Stimulated activated CD4-positive, alpha-beta T cell treated with anti-CD3 and anti-CD28 coated beads, Interleukin-4, amount 100 ng/mL, for 1 hour (primary cell): Measurements from ENCODE around the gene EFCAB13.

Source experiments
- DNase-seq: peaks from one replicate; pipeline ENCODE4 v3.0.0-alpha.2; 2020

EFCAB13 gene

DNA sequence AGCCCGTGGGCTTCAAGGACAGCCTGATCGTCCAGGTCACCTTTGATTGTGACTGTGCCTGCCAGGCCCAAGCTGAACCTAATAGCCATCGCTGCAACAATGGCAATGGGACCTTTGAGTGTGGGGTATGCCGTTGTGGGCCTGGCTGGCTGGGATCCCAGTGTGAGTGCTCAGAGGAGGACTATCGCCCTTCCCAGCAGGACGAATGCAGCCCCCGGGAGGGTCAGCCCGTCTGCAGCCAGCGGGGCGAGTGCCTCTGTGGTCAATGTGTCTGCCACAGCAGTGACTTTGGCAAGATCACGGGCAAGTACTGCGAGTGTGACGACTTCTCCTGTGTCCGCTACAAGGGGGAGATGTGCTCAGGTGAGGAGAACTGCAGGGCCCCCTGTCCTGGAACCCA is 31.5 kb upstream of the EFCAB13 start:
- DNase-seq = no peak

DNA sequence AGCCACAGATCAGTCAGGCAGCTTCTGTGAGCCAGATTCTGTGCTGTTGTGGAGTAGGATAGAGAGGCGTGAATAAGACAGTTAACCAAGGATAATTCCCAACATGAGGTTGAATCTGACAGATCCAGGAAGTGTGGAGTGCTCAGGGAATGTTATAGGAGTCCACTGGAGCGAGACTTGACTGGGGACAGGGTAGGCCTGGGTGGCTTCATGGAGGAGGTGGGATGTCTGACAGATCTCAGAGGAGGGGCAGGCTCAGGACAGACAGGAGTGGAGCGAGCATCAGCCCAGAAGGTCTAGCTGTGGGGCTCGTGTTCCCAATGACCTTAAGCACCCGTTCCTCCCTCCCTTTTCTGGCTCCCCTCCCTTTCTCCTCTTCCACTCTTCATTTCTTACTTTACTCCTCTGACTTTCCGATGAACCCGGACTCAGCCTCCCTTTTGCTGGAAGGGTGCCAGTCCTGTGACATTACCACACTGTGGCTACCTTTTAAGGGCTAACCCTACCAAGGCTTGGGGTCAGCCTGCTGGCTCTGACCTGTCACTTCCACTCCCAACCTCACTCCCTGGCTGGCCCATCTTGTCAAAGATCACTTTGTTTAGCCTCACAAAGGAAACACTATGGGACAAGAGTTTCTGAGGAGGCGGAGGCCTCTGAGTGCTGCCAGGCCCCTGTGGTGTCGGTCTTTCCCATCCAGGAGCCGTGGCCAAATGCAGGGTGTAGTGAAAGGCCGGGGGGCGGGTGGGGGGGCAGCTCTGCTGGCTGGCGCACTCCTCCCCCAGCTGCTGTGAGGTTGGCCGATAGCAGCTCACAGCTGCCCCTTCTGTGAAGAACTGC is 28.5 kb upstream of the EFCAB13 start:
- no peak for DNase-seq

DNA sequence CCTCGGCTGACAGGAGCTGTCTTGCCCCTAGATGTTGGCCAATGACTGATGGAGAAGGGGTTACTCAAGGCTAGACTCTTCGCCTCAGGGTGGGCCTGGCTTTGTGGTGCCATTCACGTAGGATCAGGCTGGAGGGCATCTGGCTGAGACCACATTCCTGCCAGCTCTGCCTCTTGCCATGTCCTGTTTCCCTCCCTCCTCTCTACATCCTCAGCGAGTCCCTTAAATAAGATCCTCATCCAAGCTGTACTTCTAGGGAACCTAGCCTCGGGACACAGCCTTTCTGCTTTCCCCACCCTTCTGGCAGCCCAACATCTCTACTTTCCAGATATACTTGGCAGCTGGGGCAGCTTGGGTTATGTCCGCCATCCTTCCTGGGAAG is 27.9 kb upstream of the EFCAB13 start:
- DNase-seq = no peak

DNA sequence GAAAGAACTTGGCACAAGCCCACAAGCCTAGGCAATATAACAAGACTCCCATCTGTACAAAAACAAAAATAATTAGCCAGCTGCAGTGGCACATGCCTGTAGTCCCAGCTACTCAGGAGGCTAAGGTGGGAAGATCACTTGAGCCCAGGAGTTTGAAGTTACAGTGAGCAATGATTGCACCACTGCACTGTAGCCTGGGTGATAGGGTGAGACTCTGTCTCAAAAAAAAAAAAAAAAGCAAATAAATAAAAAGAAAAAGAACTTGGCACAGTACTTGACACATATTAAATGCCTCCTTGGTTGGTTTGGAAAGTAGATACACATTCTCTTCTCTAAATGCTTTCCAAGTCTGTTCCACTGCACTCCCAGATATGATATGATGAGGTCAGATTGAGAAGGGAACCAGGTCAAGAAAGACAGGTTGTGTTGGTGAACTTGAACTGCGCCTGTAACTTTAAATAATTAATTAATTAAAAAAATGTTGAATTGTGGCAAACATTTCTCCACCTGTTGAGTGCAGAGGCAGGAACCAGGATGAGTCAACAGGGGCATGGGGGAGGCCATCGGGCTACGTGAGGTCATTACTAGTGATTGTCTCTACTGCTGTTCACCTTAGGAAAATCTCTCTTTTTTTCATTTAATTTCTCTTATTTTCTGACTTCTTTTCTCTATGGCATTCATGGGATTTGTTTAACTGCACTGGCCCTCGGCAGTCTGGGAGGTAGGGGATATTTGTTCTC is 25.9 kb upstream of the EFCAB13 start:
- DNase-seq = no peak

DNA sequence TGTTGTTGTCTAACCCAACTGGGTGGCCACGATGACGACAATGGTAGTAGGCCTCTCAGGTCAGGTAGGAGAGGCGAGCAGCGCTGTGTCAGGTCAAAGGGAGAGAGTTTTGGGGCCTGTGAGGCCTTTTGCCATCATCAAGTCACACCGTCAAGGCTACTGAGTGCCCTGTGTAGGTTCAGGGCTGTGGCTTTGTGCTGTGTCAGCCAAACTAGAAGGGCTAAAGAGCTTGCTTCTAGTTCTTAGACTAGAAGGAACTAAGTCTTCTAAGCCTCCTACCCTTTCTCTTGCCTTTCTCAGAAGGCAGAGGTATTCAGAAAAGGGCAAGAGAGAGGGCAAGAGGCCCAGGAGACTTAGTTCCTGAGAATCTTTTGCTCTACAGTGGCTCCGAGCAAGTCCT is 25.0 kb upstream of the EFCAB13 start:
- DNase-seq = no peak

DNA sequence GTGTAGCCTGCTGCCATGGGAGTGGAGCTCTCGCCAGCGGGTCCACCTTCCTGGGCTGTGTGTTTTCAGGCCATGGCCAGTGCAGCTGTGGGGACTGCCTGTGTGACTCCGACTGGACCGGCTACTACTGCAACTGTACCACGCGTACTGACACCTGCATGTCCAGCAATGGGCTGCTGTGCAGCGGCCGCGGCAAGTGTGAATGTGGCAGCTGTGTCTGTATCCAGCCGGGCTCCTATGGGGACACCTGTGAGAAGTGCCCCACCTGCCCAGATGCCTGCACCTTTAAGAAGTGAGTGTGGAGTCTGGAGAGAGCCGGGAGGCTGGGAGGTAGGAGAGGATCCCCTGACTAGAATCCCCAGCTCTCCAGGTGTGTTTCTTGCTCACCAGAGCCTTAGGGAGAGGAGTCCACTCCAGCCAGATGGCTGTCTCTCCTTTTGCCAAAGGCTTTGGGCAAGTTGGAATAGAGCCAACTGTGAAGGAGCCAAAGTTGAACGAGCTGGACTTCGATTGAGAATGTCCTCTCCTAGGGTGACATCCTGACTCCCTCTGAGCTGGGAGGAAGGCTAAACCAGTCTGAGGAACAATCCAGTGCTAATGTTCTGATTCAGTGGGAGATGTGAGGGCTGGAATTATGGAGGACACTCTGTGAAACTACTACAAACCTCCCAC is 24.4 kb upstream of the EFCAB13 start:
- no peak for DNase-seq

DNA sequence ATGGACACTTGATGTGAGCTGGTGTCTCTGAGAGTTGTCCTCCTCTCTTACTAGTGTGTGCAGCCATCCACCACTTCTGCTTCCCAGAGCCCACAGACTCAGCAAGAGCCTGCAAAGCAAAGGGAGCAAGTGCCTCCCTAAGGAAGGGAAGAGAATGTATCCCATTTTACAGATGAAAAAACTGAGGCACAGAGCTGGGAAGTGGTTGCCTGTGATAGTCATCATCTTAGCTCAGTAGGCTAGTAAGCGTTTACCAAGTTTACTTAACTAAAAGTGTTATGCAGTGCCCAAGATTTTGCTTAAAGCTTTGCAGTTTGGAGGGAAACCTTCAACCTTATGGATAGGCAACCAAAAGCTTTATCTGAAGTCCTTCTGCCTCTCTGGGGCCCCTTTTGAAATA is 23.0 kb upstream of the EFCAB13 start:
- no peak for DNase-seq

DNA sequence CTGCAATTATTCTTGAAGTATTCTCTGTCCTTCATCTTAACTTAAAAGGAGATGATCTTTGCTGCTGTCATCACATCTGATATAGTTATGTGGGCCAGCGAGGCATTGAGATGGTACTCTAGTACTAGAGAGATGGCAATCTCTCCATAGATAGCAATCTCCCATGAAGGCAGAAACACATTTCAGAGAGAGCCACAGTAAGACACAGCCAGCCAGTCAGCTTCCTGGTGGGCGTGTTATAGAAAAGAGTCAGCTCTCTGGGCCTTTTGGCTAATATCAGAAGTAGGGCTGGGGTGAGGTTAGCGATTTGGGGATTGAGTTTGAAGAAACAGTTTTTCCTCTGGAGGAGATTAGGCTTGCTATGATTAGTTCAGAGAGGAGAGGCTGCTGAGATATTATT is 22.6 kb upstream of the EFCAB13 start:
- no peak for DNase-seq

DNA sequence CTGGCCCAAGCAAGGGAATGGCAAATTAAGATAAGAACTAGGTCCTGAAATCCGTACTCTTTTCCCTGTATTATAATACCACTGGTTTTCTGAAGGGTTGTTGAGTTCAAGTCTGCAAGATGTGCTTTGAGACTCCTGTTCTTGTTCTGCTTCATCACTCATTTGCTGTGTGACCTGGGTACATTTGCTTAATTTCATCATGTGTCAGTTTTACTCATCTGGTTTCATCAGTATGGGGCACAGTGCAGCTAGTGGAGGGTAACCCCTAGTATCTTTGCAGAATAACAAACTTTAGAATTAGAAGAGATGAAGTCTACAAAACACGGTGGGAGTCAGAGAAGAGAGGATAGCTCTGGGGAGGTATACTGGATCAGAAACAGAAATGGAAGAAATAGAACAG is 21.9 kb upstream of the EFCAB13 start:
- DNase-seq = no peak

DNA sequence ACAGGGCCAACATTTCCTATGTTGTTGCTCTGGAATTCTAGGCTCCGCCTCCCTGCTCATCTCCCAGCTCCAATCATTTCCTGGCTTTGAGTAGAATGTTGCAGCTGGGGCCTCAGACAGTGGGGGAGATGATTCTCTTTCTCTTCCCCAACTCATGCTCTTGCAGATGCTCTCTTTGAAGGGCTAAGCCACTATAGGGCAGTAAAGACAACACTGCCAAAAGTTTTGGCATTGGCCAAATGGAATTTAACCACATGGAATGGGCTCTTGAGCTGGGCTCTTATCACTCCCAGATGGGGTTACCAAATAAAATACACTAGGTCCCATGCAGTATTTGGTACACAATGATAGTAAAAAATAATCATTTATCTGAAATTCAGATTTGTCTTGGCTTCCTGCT is 19.6 kb upstream of the EFCAB13 start:
- DNase-seq = no peak

DNA sequence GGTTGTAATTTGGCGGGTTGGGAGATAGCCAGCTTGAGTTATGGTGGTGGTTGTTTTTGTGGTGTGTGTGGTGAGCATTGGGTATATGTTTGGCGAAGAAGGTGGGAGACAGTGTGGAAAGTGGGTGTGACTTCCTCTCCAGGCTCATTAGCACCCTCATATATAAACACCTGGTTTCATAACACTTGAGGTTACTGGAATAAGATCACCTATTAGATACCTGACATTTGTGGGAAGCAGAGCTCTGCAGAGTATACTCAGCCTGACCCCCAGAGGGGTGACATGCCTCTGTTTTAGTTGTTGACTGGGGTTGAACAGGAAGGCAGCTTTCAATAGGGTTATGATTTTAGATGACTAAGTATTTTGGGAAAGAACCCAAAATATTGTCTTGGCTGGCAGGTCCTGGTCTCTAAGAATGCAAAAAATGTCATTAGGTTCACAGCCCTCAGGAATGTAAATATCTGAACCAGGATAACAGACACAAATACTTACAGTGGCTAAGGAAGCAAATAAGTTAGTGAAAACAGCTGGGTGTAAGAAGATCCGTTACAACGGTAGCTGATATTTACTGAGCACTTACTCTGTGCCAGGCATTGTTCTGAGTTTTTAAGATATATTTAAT is 18.3 kb upstream of the EFCAB13 start:
- no peak for DNase-seq

DNA sequence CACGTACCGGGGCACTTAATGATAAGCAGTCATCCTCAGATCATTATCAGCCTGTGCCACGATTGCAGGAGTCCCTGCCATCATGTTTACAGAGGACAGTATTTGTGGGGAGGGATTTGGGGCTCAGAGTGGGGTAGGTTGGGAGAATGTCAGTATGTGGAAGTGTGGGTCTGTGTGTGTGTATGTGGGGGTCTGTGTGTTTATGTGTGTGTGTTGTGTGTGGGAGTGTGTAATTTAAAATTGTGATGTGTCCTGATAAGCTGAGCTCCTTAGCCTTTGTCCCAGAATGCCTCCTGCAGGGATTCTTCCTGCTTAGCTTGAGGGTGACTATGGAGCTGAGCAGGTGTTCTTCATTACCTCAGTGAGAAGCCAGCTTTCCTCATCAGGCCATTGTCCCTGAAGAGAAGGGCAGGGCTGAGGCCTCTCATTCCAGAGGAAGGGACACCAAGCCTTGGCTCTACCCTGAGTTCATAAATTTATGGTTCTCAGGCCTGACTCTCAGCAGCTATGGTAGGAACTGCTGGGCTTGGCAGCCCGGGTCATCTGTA is 13.5 kb upstream of the EFCAB13 start:
- no peak for DNase-seq

DNA sequence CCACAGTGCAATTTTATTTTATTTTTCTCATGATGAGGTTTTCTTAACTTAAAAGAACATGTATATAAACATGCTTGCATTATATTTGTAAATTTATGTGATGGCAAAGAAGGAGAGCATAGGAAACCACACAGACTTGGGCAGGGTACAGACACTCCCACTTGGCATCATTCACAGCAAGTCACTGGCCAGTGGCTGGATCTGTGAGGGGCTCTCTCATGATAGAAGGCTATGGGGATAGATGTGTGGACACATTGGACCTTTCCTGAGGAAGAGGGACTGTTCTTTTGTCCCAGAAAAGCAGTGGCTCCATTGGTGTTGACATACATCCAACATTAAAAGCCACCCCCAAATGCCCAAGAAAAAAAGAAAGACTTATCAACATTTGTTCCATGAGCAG is 12.3 kb upstream of the EFCAB13 start:
- DNase-seq = no peak

DNA sequence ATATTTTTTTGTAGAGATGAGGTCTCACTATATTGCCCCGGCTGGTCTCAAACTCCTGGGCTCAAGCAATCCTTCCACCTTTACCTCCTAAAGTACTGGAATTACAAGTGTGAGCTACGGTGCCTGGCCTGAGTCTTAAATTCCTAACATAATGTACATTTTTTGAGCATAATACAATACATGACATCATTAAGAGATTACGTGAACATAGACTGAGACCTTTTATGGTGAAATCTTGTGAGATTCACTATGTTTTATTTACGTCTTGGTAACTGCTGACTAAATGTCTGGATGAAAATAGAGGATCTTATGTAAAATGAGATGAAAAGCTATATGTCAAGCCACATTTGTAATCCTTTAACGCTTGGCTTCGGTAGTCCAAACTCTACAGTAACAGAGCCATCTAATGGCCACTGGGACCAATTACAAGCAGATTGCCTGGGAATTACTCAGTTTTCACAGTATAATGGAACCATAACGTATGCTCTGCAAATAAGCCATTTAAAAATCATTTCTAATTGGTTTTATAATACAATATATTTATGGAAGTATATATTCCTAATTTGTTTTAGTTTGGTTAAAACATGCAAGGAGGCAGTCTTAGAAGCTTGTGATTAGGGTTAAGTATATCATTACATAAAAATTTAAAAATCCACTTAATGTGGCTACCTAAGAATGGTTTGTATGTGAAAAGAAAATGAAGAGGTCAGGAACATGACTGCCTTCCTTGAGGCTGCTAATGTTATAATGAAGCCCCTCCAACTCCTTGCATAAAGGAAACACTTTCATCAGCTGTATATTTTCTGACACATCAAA is 8.1 kb upstream of the EFCAB13 start:
- no peak for DNase-seq

DNA sequence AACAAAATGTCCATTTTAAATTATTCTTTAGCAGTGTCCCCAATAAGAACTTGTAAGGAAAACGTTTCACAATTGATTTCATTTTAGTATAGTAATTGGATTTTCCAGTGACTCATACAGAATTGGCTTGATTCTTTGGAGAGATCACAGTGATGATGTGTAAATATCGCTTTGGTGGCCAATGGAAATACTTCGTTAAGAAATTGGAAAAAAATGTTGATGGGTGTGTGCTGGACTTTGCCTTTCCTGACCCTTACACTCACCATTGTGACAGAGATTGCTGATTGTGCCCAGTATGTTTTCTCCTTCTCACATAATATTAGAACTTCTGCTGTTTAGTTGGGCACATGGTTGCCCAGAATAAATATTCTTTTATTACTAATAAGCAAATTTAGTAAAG is 7.4 kb upstream of the EFCAB13 start:
- DNase-seq = no peak

DNA sequence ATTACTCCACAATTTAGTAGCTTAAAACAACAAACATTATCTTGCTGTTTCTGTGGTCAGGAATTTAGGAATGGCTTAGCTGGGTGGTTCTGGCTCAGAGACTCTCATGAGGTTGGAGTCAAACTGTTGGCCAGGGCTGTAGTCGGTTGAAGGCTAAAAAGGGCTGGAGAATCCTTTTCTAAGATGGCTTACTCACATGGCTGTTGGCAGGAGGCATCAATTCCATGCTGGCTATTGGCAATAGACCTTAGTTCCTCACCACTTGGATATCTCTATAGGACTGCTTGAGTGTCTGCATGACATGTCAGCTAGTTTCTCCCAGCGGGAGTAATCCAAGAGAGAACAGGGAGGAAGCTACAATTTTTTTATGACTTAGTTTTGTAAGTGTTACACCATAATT is 6.6 kb upstream of the EFCAB13 start:
- no peak for DNase-seq

DNA sequence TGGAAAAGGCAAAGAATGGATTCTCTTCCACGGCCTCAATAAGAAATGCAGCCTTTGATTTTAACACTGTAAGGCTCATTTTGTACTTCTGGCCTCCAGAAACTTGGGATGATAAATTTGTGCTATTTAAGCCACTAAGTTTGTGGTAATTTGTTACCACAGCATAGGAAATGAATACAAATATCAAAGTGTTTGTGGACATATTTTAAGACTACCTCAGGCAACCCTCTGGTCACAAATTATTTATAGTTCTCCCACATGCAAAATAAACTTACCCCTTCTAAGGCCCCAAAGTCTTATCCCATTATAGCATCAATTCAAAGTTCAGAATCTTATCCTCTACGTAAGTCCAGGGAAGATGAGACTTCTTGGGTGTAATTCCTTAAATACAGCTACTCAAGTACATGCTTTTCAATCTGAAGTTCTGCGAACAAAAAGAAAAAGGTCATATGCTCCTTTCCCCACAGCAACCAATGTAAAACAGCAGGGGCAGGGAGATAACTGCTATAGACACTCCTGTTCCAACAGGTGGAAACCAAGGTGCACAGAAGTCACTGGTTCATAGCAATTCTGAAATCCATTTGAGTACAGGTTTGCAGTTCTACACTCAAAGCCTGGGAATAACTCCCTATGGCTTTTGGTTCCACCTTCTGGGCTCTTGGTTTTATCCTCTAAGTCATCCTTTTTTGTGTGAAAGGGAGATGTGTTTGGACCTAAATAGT is 5.4 kb upstream of the EFCAB13 start:
- no peak for DNase-seq

DNA sequence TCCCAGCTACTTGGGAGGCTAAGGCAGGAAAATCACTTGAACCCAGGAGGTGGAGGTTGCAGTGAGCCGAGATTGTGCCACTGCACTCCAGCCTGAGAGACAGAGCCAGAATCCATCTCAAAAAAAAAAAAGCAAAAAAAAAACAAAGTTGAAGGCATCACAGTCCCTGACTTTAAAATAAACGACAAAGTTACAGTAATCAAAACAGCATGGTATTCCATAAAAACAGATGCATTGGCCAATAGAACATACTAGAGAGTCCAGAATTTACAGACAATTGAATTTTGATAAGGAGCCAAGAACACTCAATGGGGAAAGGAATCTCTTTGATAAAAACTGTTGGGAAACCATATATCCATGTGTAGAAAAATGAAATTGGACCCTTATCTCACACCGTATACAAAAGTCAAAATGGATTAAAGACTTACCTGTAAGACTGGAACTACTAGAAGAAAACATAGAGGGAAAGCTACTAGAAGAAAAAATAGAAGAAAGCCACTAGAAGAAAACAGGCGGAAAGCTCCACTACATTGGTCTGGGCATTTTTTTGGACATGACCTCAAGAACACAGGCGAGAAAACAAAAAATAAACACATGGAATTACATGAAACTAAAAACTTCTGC is 2.8 kb upstream of the EFCAB13 start:
- no peak for DNase-seq

DNA sequence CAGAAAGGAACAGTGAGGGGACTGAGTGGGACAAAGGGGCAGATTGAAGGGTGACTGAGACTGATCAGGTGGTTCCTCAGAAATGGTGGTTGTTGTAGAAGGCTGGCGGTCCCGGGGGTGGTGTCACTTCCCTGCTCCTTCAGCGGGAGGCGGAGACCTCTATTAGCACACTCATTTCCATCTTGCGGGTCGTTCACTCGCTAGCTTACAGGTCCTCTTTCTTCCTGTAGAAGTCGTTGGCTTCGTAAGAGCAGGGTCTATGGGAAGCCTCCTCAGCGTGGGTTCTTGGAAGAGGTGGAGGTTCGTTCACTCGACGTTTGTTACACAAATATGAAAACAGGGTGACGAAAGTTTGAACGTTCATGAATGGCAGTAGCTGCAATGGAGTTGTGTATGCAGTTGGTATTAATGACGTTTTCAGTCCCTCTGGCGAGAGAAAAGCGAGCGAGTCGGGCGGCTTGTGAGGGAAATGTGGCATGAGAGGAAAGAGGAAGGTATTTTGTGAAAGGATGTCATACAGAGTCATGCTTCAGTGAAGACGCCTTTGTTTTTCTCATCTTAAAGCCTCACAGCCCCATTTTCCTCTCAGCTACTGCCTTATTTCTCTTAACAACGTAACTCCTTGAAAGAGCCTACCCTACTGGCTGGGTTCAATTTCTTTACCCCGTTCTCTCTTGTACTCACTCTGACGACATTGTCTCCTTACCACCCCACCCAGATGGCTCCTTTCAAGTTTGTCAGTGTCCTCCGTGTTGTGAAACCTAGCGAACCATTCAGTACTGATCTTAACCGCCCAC is 667 bp downstream of the EFCAB13 start:
- peak; percentile 48 for DNase-seq

DNA sequence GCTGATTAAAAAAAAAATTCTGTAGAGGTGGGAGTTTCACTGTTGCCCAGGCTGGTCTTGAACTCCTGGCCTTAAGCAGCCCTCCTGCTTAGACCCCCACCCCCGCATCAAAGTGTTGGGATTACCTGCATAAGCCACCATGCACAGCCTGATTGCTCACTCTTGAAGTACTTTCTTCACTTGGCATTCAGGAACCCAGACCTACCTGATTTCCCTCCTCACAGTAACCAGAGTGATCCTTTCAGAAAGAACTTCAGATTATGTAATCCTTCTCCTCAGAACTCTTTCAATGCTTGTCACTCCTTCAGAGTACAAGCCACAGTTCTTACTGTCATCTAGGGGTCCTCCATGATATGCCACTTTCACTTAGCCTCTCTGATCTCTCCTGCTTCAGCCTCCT is 1.4 kb downstream of the EFCAB13 start:
- no peak for DNase-seq
